Astrocyte (in vitro differentiated cells and primary cell): ENCODE data around the gene ACD.

ENCODE experiments used
- CTCF ChIP-seq: IDR thresholded peaks from 2 replicates; pipeline ENCODE4 v1.5.1; 2011; ENCODE audit warnings: low read depth, mild to moderate bottlenecking, inconsistent platforms, low read length, moderate library complexity; ENCODE audit not compliant: insufficient read depth
- EZH2 ChIP-seq: IDR thresholded peaks from 2 replicates; pipeline ENCODE4 v1.6.1; 2012; ENCODE audit warnings: mild to moderate bottlenecking, low read length, inconsistent platforms; ENCODE audit not compliant: insufficient read depth

GRCh38 chr16:67685388-67686112, 25.5 kb upstream of the ACD start:
- TF ChIP-seq CTCF (no peak), EZH2 (no peak)
